Measurements from ENCODE around the gene ATXN3L. TPM values are rescaled to one million over a fixed set of nuclear protein-coding genes. Genes with fewer than 3 reads are reported as not detected.
A peak's percentile ranks its signal among the peaks of the same experiment; 100 is the strongest.

Gene ATXN3L
- polyA plus RNA-seq, 6 donors from 2014 or later, result not detected

- Mint-ChIP-seq H3K27me3 (peaks cover 0 to 10% (median 0%) of the 10 kb centered on the region in 3 donors), H3K36me3 (no peaks in the 10 kb centered on the region), H3K4me3 (no peak overlapping the region), H3K9me3 (peaks cover 0 to 2% (median 0%) of the 10 kb centered on the region in 7 donors), H3K27ac (no peak overlapping the region), H3K4me1 (peaks cover 0 to 19% (median 5%) of the 10 kb centered on the region in 3 donors)
- ATAC-seq (ENCODE audit: low read depth in 2 of 2) (no peak), DNase-seq (no peak)
Observed at GRCh38 chrX:13298836-13299235, 21.0 kb downstream of the ATXN3L start.

DNA sequence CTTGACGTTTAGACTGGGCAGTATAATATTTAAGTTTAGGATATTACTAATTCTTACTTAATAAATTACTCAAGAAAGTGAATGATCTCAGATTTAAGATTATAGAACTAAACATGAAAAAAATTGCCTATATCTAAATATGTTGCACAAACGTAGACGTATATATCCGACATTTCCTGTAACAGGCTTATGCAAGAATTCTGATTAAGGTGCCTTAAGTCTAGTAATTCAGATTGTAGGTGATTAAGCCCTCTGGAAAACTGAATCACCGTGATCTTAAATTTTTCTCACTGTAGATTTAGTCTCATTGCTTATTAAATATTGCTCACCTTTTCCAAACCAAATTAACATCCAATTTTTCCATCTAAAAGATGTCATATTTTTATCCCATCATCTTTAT is 24.0 kb downstream of the ATXN3L start:
- peaks cover 0 to 11% (median 5%) of the 10 kb centered on the region in 3 donors for H3K4me1 Mint-ChIP-seq
- no peak for ATAC-seq (ENCODE audit: low read depth in 2 of 2)
- H3K27ac Mint-ChIP-seq, result no peak overlapping the region
- H3K27me3 Mint-ChIP-seq, result no peaks in the 10 kb centered on the region
- DNase-seq, result no peak
- H3K36me3 Mint-ChIP-seq, result no peaks in the 10 kb centered on the region
- H3K9me3 Mint-ChIP-seq, result peaks cover 0 to 2% (median 0%) of the 10 kb centered on the region in 7 donors
- no peak overlapping the region for H3K4me3 Mint-ChIP-seq

- DNase-seq, result no peak
- Mint-ChIP-seq H3K4me3 (no peak overlapping the region), H3K4me1 (peaks cover 0 to 15% (median 10%) of the 10 kb centered on the region in 3 donors), H3K36me3 (no peaks in the 10 kb centered on the region), H3K9me3 (peaks cover 0 to 2% (median 0%) of the 10 kb centered on the region in 7 donors), H3K27ac (no peak overlapping the region), H3K27me3 (peaks cover 0 to under 1% (median 0%) of the 10 kb centered on the region in 3 donors)
- ATAC-seq (ENCODE audit: low read depth in 2 of 2), result no peak
Observed at GRCh38 chrX:13293700-13294099, 26.2 kb downstream of the ATXN3L start.

- Mint-ChIP-seq H3K4me1 (peaks cover 0 to 9% (median 4%) of the 10 kb centered on the region in 3 donors), H3K27ac (peak overlapping the region in 1 of 6 donors; percentile 38), H3K36me3 (peaks cover 0 to 7% of the 10 kb centered on the region in 2 donors), H3K9me3 (peaks cover 0 to 2% (median 0%) of the 10 kb centered on the region in 7 donors), H3K4me3 (no peak overlapping the region), H3K27me3 (peaks cover 0 to 8% (median 0%) of the 10 kb centered on the region in 3 donors)
- DNase-seq (no peak), ATAC-seq (ENCODE audit: low read depth in 2 of 2) (no peak)
Observed at GRCh38 chrX:13290891-13291614, 28.8 kb downstream of the ATXN3L start.

DNA sequence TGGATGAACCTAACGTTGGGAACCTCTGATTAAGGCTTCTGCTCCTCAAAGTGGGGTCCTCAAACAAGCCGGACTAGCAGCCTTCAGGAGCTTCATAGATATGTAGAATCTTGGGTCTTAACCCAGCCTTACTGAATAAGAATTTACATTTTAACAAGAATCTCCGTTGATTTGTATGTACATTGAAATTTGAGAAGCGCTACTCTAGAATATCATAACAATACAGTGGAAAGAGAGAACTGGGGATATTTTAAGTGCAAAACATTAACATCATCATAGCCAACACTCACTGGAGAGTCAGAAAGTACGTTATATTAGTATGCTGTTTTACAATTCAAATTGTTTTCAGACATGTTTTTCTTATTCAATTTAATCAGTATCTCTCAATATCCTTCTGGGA is 31.2 kb downstream of the ATXN3L start:
- no peak overlapping the region for H3K4me3 Mint-ChIP-seq
- peaks cover 0 to 18% (median 10%) of the 10 kb centered on the region in 7 donors for H3K9me3 Mint-ChIP-seq
- peaks cover 0 to 14% of the 10 kb centered on the region in 2 donors for H3K36me3 Mint-ChIP-seq
- DNase-seq (no peak), ATAC-seq (ENCODE audit: low read depth in 2 of 2) (no peak)
- H3K4me1 Mint-ChIP-seq, result peaks cover 3 to 15% (median 12%) of the 10 kb centered on the region in 3 donors
- H3K27me3 Mint-ChIP-seq, result peaks cover 0 to 8% (median 0%) of the 10 kb centered on the region in 3 donors
- no peak overlapping the region for H3K27ac Mint-ChIP-seq

- no peak for DNase-seq
- no peak for ATAC-seq (ENCODE audit: low read depth in 2 of 2)
- Mint-ChIP-seq H3K4me1 (peaks cover 3 to 19% (median 19%) of the 10 kb centered on the region in 3 donors), H3K27ac (no peak overlapping the region), H3K27me3 (peaks cover 0 to 8% (median 0%) of the 10 kb centered on the region in 3 donors), H3K9me3 (peaks cover 0 to 27% (median 11%) of the 10 kb centered on the region in 7 donors), H3K36me3 (peaks cover 0 to 14% of the 10 kb centered on the region in 2 donors), H3K4me3 (no peak overlapping the region)
Observed at GRCh38 chrX:13287816-13288215, 32.0 kb downstream of the ATXN3L start.

- ATAC-seq (ENCODE audit: low read depth in 2 of 2), result no peak
- Mint-ChIP-seq H3K9me3 (peaks cover 4 to 37% (median 11%) of the 10 kb centered on the region in 7 donors), H3K27ac (no peak overlapping the region), H3K4me3 (no peak overlapping the region), H3K4me1 (peaks cover 3 to 19% (median 19%) of the 10 kb centered on the region in 3 donors), H3K36me3 (peaks cover 0 to 14% of the 10 kb centered on the region in 2 donors), H3K27me3 (peaks cover 0 to 13% (median 0%) of the 10 kb centered on the region in 3 donors)
- DNase-seq, result no peak
Observed at GRCh38 chrX:13285693-13286092, 34.2 kb downstream of the ATXN3L start.

- Mint-ChIP-seq H3K4me1 (peaks cover 3 to 16% (median 15%) of the 10 kb centered on the region in 3 donors), H3K36me3 (peaks cover 0 to 14% of the 10 kb centered on the region in 2 donors), H3K9me3 (peaks cover 4 to 37% (median 11%) of the 10 kb centered on the region in 7 donors), H3K27ac (peak overlapping the region in 1 of 6 donors; percentile 71), H3K4me3 (no peak overlapping the region), H3K27me3 (peaks cover 0 to 17% (median 0%) of the 10 kb centered on the region in 3 donors)
- DNase-seq (no peak), ATAC-seq (ENCODE audit: low read depth in 2 of 2) (no peak)
Observed at GRCh38 chrX:13285229-13285628, 34.6 kb downstream of the ATXN3L start.

GRCh38 chrX:13284570-13284969 is 35.3 kb downstream of the ATXN3L start:
- ATAC-seq (ENCODE audit: low read depth in 2 of 2), result no peak
- Mint-ChIP-seq H3K27ac (no peak overlapping the region), H3K4me1 (peaks cover 3 to 14% (median 10%) of the 10 kb centered on the region in 3 donors), H3K27me3 (peaks cover 0 to 19% (median 0%) of the 10 kb centered on the region in 3 donors), H3K9me3 (peaks cover 4 to 37% (median 11%) of the 10 kb centered on the region in 7 donors), H3K36me3 (peaks cover 0 to 14% of the 10 kb centered on the region in 2 donors), H3K4me3 (no peak overlapping the region)
- no peak for DNase-seq

DNA sequence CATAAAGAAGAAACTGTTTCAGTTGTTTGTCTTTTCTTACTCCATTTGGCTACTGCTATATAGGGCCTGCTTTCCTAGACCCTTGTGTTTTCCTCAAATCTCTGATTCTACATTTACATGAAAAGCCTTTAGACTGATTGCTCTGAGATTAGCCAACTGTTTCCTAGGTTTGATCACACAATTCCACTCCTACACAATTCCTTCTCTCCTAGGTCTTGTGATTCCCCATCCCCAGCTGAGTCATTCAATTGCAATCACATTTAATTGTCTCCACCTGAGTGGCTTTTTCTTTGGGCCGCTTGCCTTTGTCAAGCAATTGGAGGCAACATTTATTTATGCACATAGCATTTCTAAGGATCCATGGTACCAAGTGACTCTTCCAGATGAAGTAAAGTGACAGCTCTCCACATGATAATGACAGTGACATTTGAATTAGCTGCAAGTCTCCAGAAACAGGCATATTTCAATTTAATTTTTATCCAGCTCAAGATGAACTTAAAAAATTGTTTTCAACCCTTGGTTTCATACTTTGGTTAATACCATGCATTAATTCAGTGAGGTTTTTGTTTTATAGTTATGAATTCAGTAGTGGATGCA is 35.8 kb downstream of the ATXN3L start:
- peak overlapping the region in 1 of 8 donors; percentile 75 for H3K4me3 Mint-ChIP-seq
- no peak for ATAC-seq (ENCODE audit: low read depth in 2 of 2)
- H3K9me3 Mint-ChIP-seq, result peaks cover 4 to 37% (median 11%) of the 10 kb centered on the region in 7 donors
- peaks cover 0 to 14% of the 10 kb centered on the region in 2 donors for H3K36me3 Mint-ChIP-seq
- no peak for DNase-seq
- peaks cover 0 to 19% (median 0%) of the 10 kb centered on the region in 3 donors for H3K27me3 Mint-ChIP-seq
- H3K27ac Mint-ChIP-seq, result peak overlapping the region in 1 of 6 donors; percentile 85
- peaks cover 3 to 14% (median 10%) of the 10 kb centered on the region in 3 donors for H3K4me1 Mint-ChIP-seq

DNA sequence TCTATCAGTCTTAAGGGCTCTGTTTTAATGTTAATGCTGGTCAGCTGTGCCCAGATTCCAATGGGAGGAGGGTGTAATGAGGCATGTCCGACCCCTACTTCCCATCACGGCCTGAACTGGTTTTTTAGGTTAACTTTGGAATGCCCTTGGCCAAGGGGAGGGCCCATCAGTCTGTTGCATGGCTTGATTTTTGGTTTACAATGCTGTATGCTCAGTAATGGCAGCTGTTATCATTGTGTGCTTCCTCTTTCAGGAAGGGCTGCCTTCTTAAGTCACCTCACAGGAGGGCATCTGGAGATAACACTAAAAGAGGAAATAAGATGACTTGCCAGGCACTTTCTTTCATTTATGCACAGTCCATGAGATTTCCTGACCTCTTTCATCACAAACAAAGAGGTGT is 36.3 kb downstream of the ATXN3L start:
- peaks cover 3 to 14% (median 10%) of the 10 kb centered on the region in 3 donors for H3K4me1 Mint-ChIP-seq
- DNase-seq (peak; percentile 39), ATAC-seq (ENCODE audit: low read depth in 2 of 2) (peak; percentile 99 to 100)
- H3K27ac Mint-ChIP-seq, result peak overlapping the region in 2 of 6 donors; percentile 71 to 75
- peak overlapping the region in 3 of 8 donors; percentile 55 to 75 (median 62) for H3K4me3 Mint-ChIP-seq
- H3K9me3 Mint-ChIP-seq, result peaks cover 4 to 37% (median 11%) of the 10 kb centered on the region in 7 donors
- peaks cover 0 to 17% (median 0%) of the 10 kb centered on the region in 3 donors for H3K27me3 Mint-ChIP-seq
- peaks cover 0 to 14% of the 10 kb centered on the region in 2 donors for H3K36me3 Mint-ChIP-seq

GRCh38 chrX:13281289-13281688 is 38.6 kb downstream of the ATXN3L start:
- Mint-ChIP-seq H3K27me3 (peaks cover 0 to 11% (median 0%) of the 10 kb centered on the region in 3 donors), H3K4me3 (no peak overlapping the region), H3K4me1 (peaks cover 3 to 14% (median 10%) of the 10 kb centered on the region in 3 donors), H3K9me3 (peaks cover 4 to 37% (median 11%) of the 10 kb centered on the region in 7 donors), H3K36me3 (peaks cover 0 to 7% of the 10 kb centered on the region in 2 donors), H3K27ac (no peak overlapping the region)
- no peak for ATAC-seq (ENCODE audit: low read depth in 2 of 2)
- no peak for DNase-seq

GRCh38 chrX:13279279-13280018 is 40.4 kb downstream of the ATXN3L start:
- H3K36me3 Mint-ChIP-seq, result no peaks in the 10 kb centered on the region

More at GRCh38 chrX:13279279-13280018, 40.4 kb downstream of the ATXN3L start:
- H3K27ac Mint-ChIP-seq, result no peak overlapping the region
- ATAC-seq (ENCODE audit: low read depth in 2 of 2), result no peak
- peaks cover 3 to 17% (median 15%) of the 10 kb centered on the region in 3 donors for H3K4me1 Mint-ChIP-seq
- H3K9me3 Mint-ChIP-seq, result peaks cover 0 to 27% (median 4%) of the 10 kb centered on the region in 7 donors
- DNase-seq, result no peak
- H3K27me3 Mint-ChIP-seq, result peaks cover 0 to 11% (median 0%) of the 10 kb centered on the region in 3 donors
- no peak overlapping the region for H3K4me3 Mint-ChIP-seq
